ENCODE data around the gene NGEF.

GRCh38 chr2:232871418-232871834 lies 141.6 kb downstream of the NGEF start:
- TF ChIP-seq EZH2 (IDR thresholded peaks at IDR 0.05; ENCODE audit: low read length, missing control alignments): no peak
- no peak for TF ChIP-seq CTCF (conservative IDR thresholded peaks at IDR 0.05 in 1 of 2, IDR thresholded peaks at IDR 0.05 in 1 of 2; ENCODE audit: low read depth in 1 of 2, low read length in 2 of 2)

Data from fibroblast of lung (primary cell).